Gastroesophageal sphincter (tissue), 4 donors: ENCODE data around the gene IL6. TPM values are rescaled to one million over a fixed set of nuclear protein-coding genes. Genes with fewer than 3 reads are reported as not detected.

Experiments used
- ATAC-seq: fragments of 150-250 bp; one replicate; pipeline ENCODE4 v1.9.1; 2016; ENCODE audit warnings: mild to moderate bottlenecking, moderate library complexity
- H3K27ac ChIP-seq, 4 donors: fragments of 200-600 bp; sonication (generic) in 3 of 4; 1 replicate in 3 of 4; 2 replicates in 1 of 4; pipeline ENCODE4 v1.5.1; 2016 to 2019
- H3K27me3 ChIP-seq: fragments of 200-600 bp; sonication (generic); one replicate; pipeline ENCODE4 v1.5.1; 2019
- H3K36me3 ChIP-seq, 2 donors: fragments of 200-600 bp; sonication (generic); one replicate each; pipeline ENCODE4 v1.5.1; 2019; ENCODE audit warnings: control low read depth in 1 of 2
- H3K4me1 ChIP-seq, 3 donors: fragments of 200-600 bp; sonication (generic); 1 replicate in 2 of 3; 2 replicates in 1 of 3; pipeline ENCODE4 v1.5.1; 2016 to 2019; ENCODE audit warnings: control low read depth in 2 of 3
- H3K4me3 ChIP-seq, 2 donors: fragments of 200-600 bp; sonication (generic); one replicate each; pipeline ENCODE4 v1.5.1; 2019; ENCODE audit warnings: mild to moderate bottlenecking in 1 of 2, moderate library complexity in 1 of 2
- H3K9me3 ChIP-seq, 3 donors: fragments of 200-600 bp; sonication (generic); one replicate each; pipeline ENCODE4 v1.5.1; 2017 to 2019; ENCODE audit warnings: control low read depth in 2 of 3
- CTCF ChIP-seq, 4 experiments: fragments of 200-600 bp in 2 of 4; fragments of 450-650 bp in 2 of 4; sonication (generic) in 1 of 4; IDR thresholded peaks; one replicate each; pipeline ENCODE4 v1.5.1; 2017 to 2019; ENCODE audit warnings: antibody characterized with exemption in 4 of 4, mild to moderate bottlenecking in 2 of 4, moderate library complexity in 2 of 4
- EP300 ChIP-seq: sonication (generic); formaldehyde crosslinking; IDR thresholded peaks from one replicate; pipeline ENCODE4 v1.6.1; 2017; ENCODE audit warnings: antibody characterized with exemption, mild to moderate bottlenecking
- POLR2A ChIP-seq, 2 donors: fragments of 450-650 bp; IDR thresholded peaks; one replicate each; pipeline ENCODE4 v1.6.1; 2017; ENCODE audit warnings: antibody characterized with exemption in 2 of 2, mild to moderate bottlenecking in 2 of 2, moderate library complexity in 1 of 2
- POLR2AphosphoS5 ChIP-seq: sonication (generic); formaldehyde crosslinking; IDR thresholded peaks from one replicate; pipeline ENCODE4 v1.6.1; 2017; ENCODE audit warnings: antibody characterized with exemption
- WGBS, 2 donors: methylation state at CpG; one replicate each; pipeline ENCODE4 v1.1.5; 2018; ENCODE audit warnings: low coverage in 1 of 2; 5-methylcytosine and 5-hydroxymethylcytosine counted together
- total RNA-seq, 4 donors: library from RNA; depleted of rRNA; stranded (reverse); fragments of >200 nt; gene quantifications; one replicate each; pipeline ENCODE4 v1.1.0, GENCODE V29; 2016

Gene IL6
- total RNA-seq, 4 donors from 2014 or later = 0.85 to 27.9 TPM; not detected in 2

GRCh38 chr7:22731766-22732165 lies 4.8 kb downstream of the IL6 start:
- 69 to 75% methylated on average over 2 of the region's 2 CpGs for WGBS, 2 donors
- ATAC-seq = no peak
- H3K27ac ChIP-seq = no peak overlapping the region

GRCh38 chr7:22732556-22733126 lies 5.6 kb downstream of the IL6 start:
- 56 to 67% methylated on average over 1 of the region's 4 CpGs for WGBS, 2 donors
- TF ChIP-seq CTCF (IDR thresholded peaks at IDR 0.05) = peak in 2 of 4 experiments; percentile 10 to 48
- no peak for TF ChIP-seq EP300
- Histone ChIP-seq H3K36me3 (no peaks in the 10 kb centered on the region), H3K9me3 (no peaks in the 10 kb centered on the region), H3K4me1 (peaks cover 0 to 17% (median 4%) of the 10 kb centered on the region in 3 donors), H3K27me3 (no peaks in the 10 kb centered on the region), H3K27ac (no peak overlapping the region), H3K4me3 (no peak overlapping the region)
- no peak for ATAC-seq

More at GRCh38 chr7:22731766-22732165, 4.8 kb downstream of the IL6 start:
- no peaks in the 10 kb centered on the region for H3K27me3 ChIP-seq
- TF ChIP-seq POLR2A (IDR thresholded peaks at IDR 0.05) (no peak), EP300 (no peak), POLR2AphosphoS5 (no peak), CTCF (IDR thresholded peaks at IDR 0.05) (no peak)
- H3K36me3 ChIP-seq = no peaks in the 10 kb centered on the region
- peaks cover 0 to 26% (median 4%) of the 10 kb centered on the region in 3 donors for H3K4me1 ChIP-seq
- H3K9me3 ChIP-seq = no peaks in the 10 kb centered on the region
- no peak overlapping the region for H3K4me3 ChIP-seq

GRCh38 chr7:22733761-22734160 lies 6.8 kb downstream of the IL6 start:
- ATAC-seq = no peak
- Histone ChIP-seq H3K9me3 (no peaks in the 10 kb centered on the region), H3K4me3 (no peak overlapping the region), H3K27me3 (no peaks in the 10 kb centered on the region), H3K4me1 (peaks cover 0 to 7% (median 4%) of the 10 kb centered on the region in 3 donors), H3K36me3 (no peaks in the 10 kb centered on the region), H3K27ac (no peak overlapping the region)
- TF ChIP-seq POLR2AphosphoS5 (no peak), EP300 (no peak), POLR2A (IDR thresholded peaks at IDR 0.05) (no peak), CTCF (IDR thresholded peaks at IDR 0.05) (no peak)
- WGBS, 2 donors = 88 to 90% methylated on average over 2 to 4 of the region's 6 CpGs

- Histone ChIP-seq H3K36me3 (no peaks in the 10 kb centered on the region), H3K27ac (no peak overlapping the region), H3K4me3 (no peak overlapping the region), H3K27me3 (no peaks in the 10 kb centered on the region), H3K9me3 (no peaks in the 10 kb centered on the region), H3K4me1 (no peaks in the 10 kb centered on the region)
- TF ChIP-seq POLR2AphosphoS5 (no peak), CTCF (IDR thresholded peaks at IDR 0.05) (no peak), EP300 (no peak), POLR2A (IDR thresholded peaks at IDR 0.05) (no peak)
- no peak for ATAC-seq
- 78 to 91% methylated on average over 3 to 4 of the region's 4 CpGs for WGBS, 2 donors
Observed at GRCh38 chr7:22743014-22743413, 16.0 kb downstream of the IL6 start.

- no peak for ATAC-seq
- Histone ChIP-seq H3K36me3 (no peaks in the 10 kb centered on the region), H3K27me3 (no peaks in the 10 kb centered on the region), H3K4me3 (no peak overlapping the region), H3K4me1 (no peaks in the 10 kb centered on the region), H3K9me3 (no peaks in the 10 kb centered on the region), H3K27ac (no peak overlapping the region)
- no peak for TF ChIP-seq CTCF (IDR thresholded peaks at IDR 0.05)
- TF ChIP-seq POLR2A (IDR thresholded peaks at IDR 0.05) = no peak
- no peak for TF ChIP-seq POLR2AphosphoS5
- TF ChIP-seq EP300 = no peak
- 0 to 67% methylated on average over 1 of the region's 1 CpG for WGBS, 2 donors
Observed at GRCh38 chr7:22751341-22751740, 24.3 kb downstream of the IL6 start.
